Caco-2 (cell line): ENCODE measurements around the gene C4orf54. TPM values are rescaled to one million over a fixed set of nuclear protein-coding genes. Genes with fewer than 3 reads are reported as not detected.

Experiments used
- BruUV-seq: library from RNA; stranded (reverse); fragments of 400-500 nt; replicated peaks from 2 replicates; lab custom pipeline; 2021; lab: Mats Ljungman, UMichigan
- CTCF ChIA-PET: fragments of 300-600 bp; sonication (Branson Sonifier 250); formaldehyde crosslinking; loops from one replicate; lab custom pipeline; 2022; ENCODE audit warnings: antibody characterized with exemption; lab: Charles Lee
- POLR2A ChIA-PET: fragments of 300-600 bp; sonication (Branson Sonifier 250); formaldehyde crosslinking; loops from one replicate; lab custom pipeline; 2022; ENCODE audit warnings: antibody characterized with exemption; lab: Charles Lee
- DNase-seq, 2 experiments: peaks; one replicate each; pipeline versions ENCODE4 v3.0.0 to v3.0.0-alpha.2; 2020 to 2022
- H3K27me3 ChIP-seq: replicated peaks from 2 replicates; pipeline ENCODE4 v1.6.0; 2011; ENCODE audit warnings: low read length; ENCODE audit not compliant: control insufficient read depth, insufficient read depth
- H3K36me3 ChIP-seq: 2 replicates; pipeline ENCODE4 v1.5.1; 2011; ENCODE audit warnings: low read length; ENCODE audit not compliant: control insufficient read depth, insufficient read depth
- H3K4me1 ChIP-seq: fragments of 250-450 bp; sonication (Bioruptor Pico); 2 replicates; pipeline ENCODE4 v1.5.1; 2020; ENCODE audit warnings: mild to moderate bottlenecking
- H3K4me3 ChIP-seq: 2 replicates; pipeline ENCODE4 v1.5.1; 2011; ENCODE audit warnings: low read depth, mild to moderate bottlenecking, control low read depth, low read length
- H3K9me3 ChIP-seq: fragments of 250-450 bp; sonication (Bioruptor Pico); 2 replicates; pipeline ENCODE4 v1.5.1; 2020; ENCODE audit warnings: mild to moderate bottlenecking, moderate library complexity
- H3K27ac Mint-ChIP-seq: one replicate; pipeline ENCODE4 v1.8.0; 2022; ENCODE audit warnings: mixed read lengths; ENCODE audit not compliant: unreplicated experiment
- H3K27me3 Mint-ChIP-seq: one replicate; pipeline ENCODE4 v1.8.0; 2022; ENCODE audit warnings: mixed read lengths; ENCODE audit not compliant: insufficient read depth, unreplicated experiment
- H3K36me3 Mint-ChIP-seq: one replicate; pipeline ENCODE4 v1.8.0; 2022; ENCODE audit warnings: mild to moderate bottlenecking, mixed read lengths; ENCODE audit not compliant: insufficient read depth, unreplicated experiment
- H3K4me1 Mint-ChIP-seq: one replicate; pipeline ENCODE4 v1.8.0; 2022; ENCODE audit warnings: low read depth, mixed read lengths; ENCODE audit not compliant: unreplicated experiment
- H3K4me3 Mint-ChIP-seq: one replicate; pipeline ENCODE4 v1.8.0; 2022; ENCODE audit warnings: mild to moderate bottlenecking, moderate library complexity, mixed read lengths; ENCODE audit not compliant: unreplicated experiment
- H3K9me3 Mint-ChIP-seq: one replicate; pipeline ENCODE4 v1.8.0; 2022; ENCODE audit warnings: mixed read lengths; ENCODE audit not compliant: unreplicated experiment
- intact Hi-C: fragments of 100-400 bp; cut with micrococcal nuclease; formaldehyde crosslinking; loops from one replicate; pipeline ENCODE4 v1.10.0; 2022; ENCODE audit not compliant: unreplicated experiment
- total RNA-seq: library from RNA; stranded (reverse); gene quantifications from 2 replicates; pipeline ENCODE4 v1.2.3, GENCODE V29; 2022
- TF ChIP-seq, protein P1 (sequence below), 2 experiments: fragments of 200-600 bp in 1 of 2; IDR thresholded peaks; 1 replicate in 1 of 2; 2 replicates in 1 of 2; pipeline versions ENCODE4 v1.5.1 to v1.8.0; 2011 to 2022; ENCODE audit warnings: antibody characterized with exemption in 1 of 2, control low read depth in 1 of 2, inconsistent platforms in 1 of 2, low read depth in 1 of 2, low read length in 1 of 2, mild to moderate bottlenecking in 1 of 2, moderate library complexity in 1 of 2; ENCODE audit not compliant: insufficient read depth in 1 of 2, severe bottlenecking in 1 of 2, unreplicated experiment in 1 of 2

The C4orf54 gene
- total RNA-seq, 1 experiment from 2014 or later = not detected

DNA sequence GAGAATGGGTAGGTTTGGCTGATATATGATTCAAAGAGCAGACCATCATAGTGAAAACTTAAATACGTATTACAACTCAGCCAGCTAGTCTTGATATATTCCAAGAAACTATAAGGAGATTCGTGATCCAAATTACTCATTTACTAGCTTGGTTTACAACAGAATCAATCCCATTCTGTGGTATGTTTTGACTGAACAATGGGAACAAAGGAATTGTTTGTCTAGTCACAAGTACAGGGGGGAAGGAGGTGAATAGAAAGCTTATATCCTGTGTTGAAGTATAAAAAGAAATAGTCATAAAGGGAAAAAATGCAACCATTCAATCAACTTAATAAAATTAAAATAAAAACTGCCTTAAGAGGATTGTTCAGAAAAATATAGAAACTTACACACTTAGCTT, 17.0 kb downstream of the C4orf54 start:
- Histone ChIP-seq H3K27me3 (no peaks in the 10 kb centered on the region; the same call in 1 of the 2 replicates), H3K36me3 (no peaks in the 10 kb centered on the region), H3K4me1 (no peaks in the 10 kb centered on the region), H3K9me3 (no peaks in the 10 kb centered on the region), H3K4me3 (no peak overlapping the region)
- ChIA-PET CTCF (no interaction called here), POLR2A (no interaction called here)
- no peak for DNase-seq
- intact Hi-C loops = no loop called here
- no peaks in the 10 kb centered on the region for H3K36me3 Mint-ChIP-seq
- no TSS peak for BruUV-seq
- H3K4me1 Mint-ChIP-seq = no peaks in the 10 kb centered on the region
- H3K9me3 Mint-ChIP-seq = no peaks in the 10 kb centered on the region
- no peak overlapping the region for H3K27ac Mint-ChIP-seq
- H3K27me3 Mint-ChIP-seq = no peaks in the 10 kb centered on the region
- TF ChIP-seq, protein P1, sequence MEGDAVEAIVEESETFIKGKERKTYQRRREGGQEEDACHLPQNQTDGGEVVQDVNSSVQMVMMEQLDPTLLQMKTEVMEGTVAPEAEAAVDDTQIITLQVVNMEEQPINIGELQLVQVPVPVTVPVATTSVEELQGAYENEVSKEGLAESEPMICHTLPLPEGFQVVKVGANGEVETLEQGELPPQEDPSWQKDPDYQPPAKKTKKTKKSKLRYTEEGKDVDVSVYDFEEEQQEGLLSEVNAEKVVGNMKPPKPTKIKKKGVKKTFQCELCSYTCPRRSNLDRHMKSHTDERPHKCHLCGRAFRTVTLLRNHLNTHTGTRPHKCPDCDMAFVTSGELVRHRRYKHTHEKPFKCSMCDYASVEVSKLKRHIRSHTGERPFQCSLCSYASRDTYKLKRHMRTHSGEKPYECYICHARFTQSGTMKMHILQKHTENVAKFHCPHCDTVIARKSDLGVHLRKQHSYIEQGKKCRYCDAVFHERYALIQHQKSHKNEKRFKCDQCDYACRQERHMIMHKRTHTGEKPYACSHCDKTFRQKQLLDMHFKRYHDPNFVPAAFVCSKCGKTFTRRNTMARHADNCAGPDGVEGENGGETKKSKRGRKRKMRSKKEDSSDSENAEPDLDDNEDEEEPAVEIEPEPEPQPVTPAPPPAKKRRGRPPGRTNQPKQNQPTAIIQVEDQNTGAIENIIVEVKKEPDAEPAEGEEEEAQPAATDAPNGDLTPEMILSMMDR (IDR thresholded peaks at IDR 0.05; ENCODE audit: insufficient read depth in 1 of 2, low read depth in 1 of 2, low read length in 1 of 2, severe bottlenecking in 1 of 2, unreplicated experiment in 1 of 2) = no peak
- H3K4me3 Mint-ChIP-seq = no peak overlapping the region

DNA sequence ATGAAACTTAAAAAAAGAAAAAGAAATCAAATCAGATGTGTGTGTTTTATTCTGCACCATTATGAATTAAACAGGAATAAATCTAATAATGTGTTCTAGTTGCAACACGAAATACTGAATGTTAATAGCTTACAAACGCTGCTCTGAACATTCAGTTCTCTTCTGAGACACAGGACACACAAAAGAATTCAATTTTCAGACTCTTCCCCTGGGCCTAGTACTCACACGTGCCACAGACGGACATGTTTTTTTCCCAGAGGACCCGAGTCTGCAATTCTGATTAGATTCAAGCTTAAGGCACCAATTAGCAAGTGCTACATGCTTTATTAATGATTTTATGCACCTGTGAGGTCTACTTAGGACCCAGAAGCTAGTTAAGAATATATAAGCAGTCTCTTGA, 20.5 kb downstream of the C4orf54 start:
- Histone ChIP-seq H3K36me3 (no peaks in the 10 kb centered on the region), H3K4me1 (no peaks in the 10 kb centered on the region), H3K9me3 (no peaks in the 10 kb centered on the region), H3K4me3 (no peak overlapping the region), H3K27me3 (no peaks in the 10 kb centered on the region)
- CTCF ChIA-PET = no interaction called here
- POLR2A ChIA-PET = no interaction called here
- TF ChIP-seq, protein P1 (IDR thresholded peaks at IDR 0.05; ENCODE audit: insufficient read depth in 1 of 2, low read depth in 1 of 2, low read length in 1 of 2, severe bottlenecking in 1 of 2, unreplicated experiment in 1 of 2) = no peak
- no peak overlapping the region for H3K4me3 Mint-ChIP-seq
- no TSS peak for BruUV-seq
- no peaks in the 10 kb centered on the region for H3K27me3 Mint-ChIP-seq
- intact Hi-C loops = no loop called here
- DNase-seq = no peak
- H3K4me1 Mint-ChIP-seq = no peaks in the 10 kb centered on the region
- H3K9me3 Mint-ChIP-seq = no peaks in the 10 kb centered on the region
- no peak overlapping the region for H3K27ac Mint-ChIP-seq
- H3K36me3 Mint-ChIP-seq = no peaks in the 10 kb centered on the region

DNA sequence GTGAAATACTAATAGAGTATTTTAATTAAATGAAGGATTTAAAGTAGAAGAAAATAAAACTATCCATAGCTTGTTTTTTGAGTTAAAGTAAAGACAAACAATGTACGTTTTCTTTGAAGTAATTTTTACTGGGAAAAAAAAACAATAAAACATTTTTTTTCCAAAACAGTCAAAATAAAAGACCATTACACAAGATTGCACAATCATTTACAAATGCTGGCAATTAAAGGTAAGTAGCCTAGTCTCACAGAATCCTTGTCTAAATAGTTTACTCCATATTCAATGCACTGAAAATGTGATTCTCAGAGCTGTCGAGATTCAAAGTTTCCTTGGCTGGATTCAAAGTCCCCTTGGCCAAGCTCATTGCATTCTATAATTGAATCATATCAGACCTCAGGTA, 21.2 kb downstream of the C4orf54 start:
- Mint-ChIP-seq H3K4me1 (no peaks in the 10 kb centered on the region), H3K36me3 (no peaks in the 10 kb centered on the region), H3K27me3 (no peaks in the 10 kb centered on the region), H3K27ac (no peak overlapping the region), H3K4me3 (no peak overlapping the region), H3K9me3 (no peaks in the 10 kb centered on the region)
- ChIA-PET CTCF (no interaction called here), POLR2A (no interaction called here)
- H3K4me3 ChIP-seq = no peak overlapping the region
- no peak for DNase-seq
- H3K9me3 ChIP-seq = no peaks in the 10 kb centered on the region
- H3K36me3 ChIP-seq = no peaks in the 10 kb centered on the region
- TF ChIP-seq, protein P1 (IDR thresholded peaks at IDR 0.05; ENCODE audit: insufficient read depth in 1 of 2, low read depth in 1 of 2, low read length in 1 of 2, severe bottlenecking in 1 of 2, unreplicated experiment in 1 of 2) = no peak
- no peaks in the 10 kb centered on the region for H3K4me1 ChIP-seq
- no peaks in the 10 kb centered on the region for H3K27me3 ChIP-seq
- BruUV-seq = no TSS peak
- intact Hi-C loops = no loop called here
